Lung microvascular endothelial cell (primary cell): Measurements from ENCODE around the gene GNG7. TPM values are rescaled to one million over a fixed set of nuclear protein-coding genes. Genes with fewer than 3 reads are reported as not detected.
"Not testable (repeated sequence)": the region's sequence is repeated elsewhere in the genome, so short reads cannot be mapped to it uniquely, and the experiment has no call there.

ENCODE experiments used
- DNase-seq, 2 donors: peaks; one replicate each; pipeline versions ENCODE4 v3.0.0 to v3.0.0-alpha.2; 2010; ENCODE audit warnings: low read depth in 2 of 2
- total RNA-seq: library from RNA; depleted of rRNA; stranded (reverse); fragments of >200 nt; gene quantifications from 2 replicates; pipeline ENCODE4 v1.2.1, GENCODE V29; 2014

Gene GNG7
- total RNA-seq, 1 donor from 2014 or later = 1.2 TPM

- no peak for DNase-seq
Measured at GRCh38 chr19:2646866-2647535, 55.5 kb downstream of the GNG7 start.

- no peak for DNase-seq
Measured at GRCh38 chr19:2645826-2646225, 56.7 kb downstream of the GNG7 start.

GRCh38 chr19:2643123-2643737 lies 59.3 kb downstream of the GNG7 start:
- not testable (repeated sequence) for DNase-seq

GRCh38 chr19:2641332-2641698 lies 61.2 kb downstream of the GNG7 start:
- DNase-seq = no peak

- no peak for DNase-seq
Measured at GRCh38 chr19:2640563-2641331, 61.7 kb downstream of the GNG7 start.

- no peak for DNase-seq
Measured at GRCh38 chr19:2639999-2640398, 62.5 kb downstream of the GNG7 start.

- no peak for DNase-seq
Measured at GRCh38 chr19:2638417-2638940, 64.0 kb downstream of the GNG7 start.

GRCh38 chr19:2636897-2637683 lies 65.4 kb downstream of the GNG7 start:
- peak; percentile 56 to 74 for DNase-seq

- no peak for DNase-seq
Measured at GRCh38 chr19:2636141-2636896, 66.2 kb downstream of the GNG7 start.

- DNase-seq = no peak
Measured at GRCh38 chr19:2634960-2635359, 67.5 kb downstream of the GNG7 start.

- DNase-seq = no peak
Measured at GRCh38 chr19:2634228-2634951, 68.1 kb downstream of the GNG7 start.

- no peak for DNase-seq
Measured at GRCh38 chr19:2633693-2634075, 68.8 kb downstream of the GNG7 start.

GRCh38 chr19:2631213-2631821 lies 71.2 kb downstream of the GNG7 start:
- peak; percentile 24 to 62 for DNase-seq

- no peak for DNase-seq
Measured at GRCh38 chr19:2630352-2631001, 72.0 kb downstream of the GNG7 start.

- DNase-seq = peak in 1 of 2 donors; percentile 85
Measured at GRCh38 chr19:2629491-2630351, 72.8 kb downstream of the GNG7 start.

GRCh38 chr19:2628597-2628996 lies 73.9 kb downstream of the GNG7 start:
- DNase-seq = no peak

GRCh38 chr19:2627855-2628254 lies 74.6 kb downstream of the GNG7 start:
- DNase-seq = peak in 1 of 2 donors; percentile 51

- peak; percentile 70 to 97 for DNase-seq
Measured at GRCh38 chr19:2627319-2627829, 75.1 kb downstream of the GNG7 start.
